NCI-H2029 (cell line): ENCODE data around the gene HGS.
A peak's percentile ranks its signal among the peaks of the same experiment; 100 is the strongest.

Experiments used
- DNase-seq: peaks from one replicate; lab custom pipeline; 2025; lab: John Stamatoyannopoulos, UW

The HGS gene

GRCh38 chr17:81683584-81684441 is at the start of gene HGS, which contains the start of gene ARL16:
TSS of gene HGS (plus strand) at chr17:81684011. CDS start at chr17:81684067, 56 bp downstream.
TSS of gene ARL16 (minus strand) at chr17:81683797. CDS start at chr17:81683753, 44 bp downstream.
- DNase-seq = peak; percentile 96

- no peak for DNase-seq
Measured at GRCh38 chr17:81635431-81635830, 48.4 kb upstream of the HGS start.

- no peak for DNase-seq
Measured at GRCh38 chr17:81635973-81636504, 47.8 kb upstream of the HGS start.

- DNase-seq = peak; percentile 45
Measured at GRCh38 chr17:81636505-81637288, 47.1 kb upstream of the HGS start, which contains the start of the genes NPLOC4 and TSPAN10. TSS of gene NPLOC4 (minus strand) at chr17:81637112. CDS start at chr17:81636930, 182 bp downstream. TSS of gene TSPAN10 (plus strand) at chr17:81637196. CDS start at chr17:81642413, 5,217 bp downstream.

GRCh38 chr17:81638683-81639082 is 45.1 kb upstream of the HGS start:
- no peak for DNase-seq

GRCh38 chr17:81640011-81640410 is 43.8 kb upstream of the HGS start:
- DNase-seq = no peak

- no peak for DNase-seq
Measured at GRCh38 chr17:81641825-81642489, 41.9 kb upstream of the HGS start.

- DNase-seq = no peak
Measured at GRCh38 chr17:81644496-81644895, 39.3 kb upstream of the HGS start.

- no peak for DNase-seq
Measured at GRCh38 chr17:81644976-81645952, 38.5 kb upstream of the HGS start.

GRCh38 chr17:81646869-81647600 is 36.8 kb upstream of the HGS start:
- DNase-seq = no peak

GRCh38 chr17:81647640-81648012 is 36.2 kb upstream of the HGS start:
- no peak for DNase-seq

- DNase-seq = no peak
Measured at GRCh38 chr17:81648013-81648706, 35.7 kb upstream of the HGS start.

- no peak for DNase-seq
Measured at GRCh38 chr17:81648707-81649085, 35.1 kb upstream of the HGS start.

- no peak for DNase-seq
Measured at GRCh38 chr17:81650951-81651350, 32.9 kb upstream of the HGS start.

- no peak for DNase-seq
Measured at GRCh38 chr17:81651692-81652091, 32.1 kb upstream of the HGS start.

GRCh38 chr17:81652906-81653771 is 30.7 kb upstream of the HGS start:
- no peak for DNase-seq

GRCh38 chr17:81655378-81656117 is 28.3 kb upstream of the HGS start:
- DNase-seq = no peak
